HG02852 (cell line): ENCODE measurements around the gene SLFN12L.

Source experiments
- ATAC-seq: cut with Tn5 transposase; IDR thresholded peaks from one replicate; pipeline ENCODE4 v1.9.1; 2021; ENCODE audit warnings: mild to moderate bottlenecking, moderate library complexity; ENCODE audit not compliant: unreplicated experiment

SLFN12L gene

DNA sequence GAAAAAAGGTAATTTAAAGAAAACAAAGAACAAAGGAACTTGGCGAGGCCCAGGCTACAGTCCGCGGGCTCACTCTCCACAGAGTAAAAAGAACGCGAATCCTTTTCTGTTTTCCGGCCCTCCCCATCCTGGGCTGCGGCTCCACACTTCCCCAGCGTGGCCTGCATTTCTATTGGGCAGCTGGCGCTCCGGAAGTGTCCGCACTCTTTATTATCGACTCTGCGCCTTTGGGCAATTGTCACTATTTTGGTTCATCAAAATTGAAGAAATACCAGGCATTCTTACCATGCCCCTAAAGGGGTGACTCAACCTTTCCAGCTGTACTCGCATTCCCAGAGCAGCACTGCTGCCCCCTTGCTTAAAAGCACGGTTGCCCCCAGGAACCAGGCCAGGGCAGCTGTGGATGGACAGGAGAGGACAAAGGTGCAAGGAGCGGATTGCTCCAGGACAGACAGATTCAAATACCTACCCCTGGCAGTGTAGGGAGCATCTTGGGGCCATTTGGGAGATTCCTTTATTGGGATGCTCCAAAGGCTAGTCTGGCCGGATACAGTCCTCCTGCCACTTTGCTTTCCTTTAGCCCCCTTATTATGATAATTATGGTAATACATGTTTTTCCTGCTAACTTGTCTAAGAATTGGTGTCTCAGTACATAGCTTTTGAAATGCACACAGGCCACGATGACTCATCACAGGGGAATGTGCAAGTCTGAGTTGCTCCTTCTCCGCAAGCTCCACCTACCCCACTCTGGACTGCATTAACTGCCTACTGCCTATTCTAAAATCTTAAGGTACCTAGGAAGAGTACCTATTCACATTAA is 104.2 kb downstream of the SLFN12L start:
- ATAC-seq, result no peak

DNA sequence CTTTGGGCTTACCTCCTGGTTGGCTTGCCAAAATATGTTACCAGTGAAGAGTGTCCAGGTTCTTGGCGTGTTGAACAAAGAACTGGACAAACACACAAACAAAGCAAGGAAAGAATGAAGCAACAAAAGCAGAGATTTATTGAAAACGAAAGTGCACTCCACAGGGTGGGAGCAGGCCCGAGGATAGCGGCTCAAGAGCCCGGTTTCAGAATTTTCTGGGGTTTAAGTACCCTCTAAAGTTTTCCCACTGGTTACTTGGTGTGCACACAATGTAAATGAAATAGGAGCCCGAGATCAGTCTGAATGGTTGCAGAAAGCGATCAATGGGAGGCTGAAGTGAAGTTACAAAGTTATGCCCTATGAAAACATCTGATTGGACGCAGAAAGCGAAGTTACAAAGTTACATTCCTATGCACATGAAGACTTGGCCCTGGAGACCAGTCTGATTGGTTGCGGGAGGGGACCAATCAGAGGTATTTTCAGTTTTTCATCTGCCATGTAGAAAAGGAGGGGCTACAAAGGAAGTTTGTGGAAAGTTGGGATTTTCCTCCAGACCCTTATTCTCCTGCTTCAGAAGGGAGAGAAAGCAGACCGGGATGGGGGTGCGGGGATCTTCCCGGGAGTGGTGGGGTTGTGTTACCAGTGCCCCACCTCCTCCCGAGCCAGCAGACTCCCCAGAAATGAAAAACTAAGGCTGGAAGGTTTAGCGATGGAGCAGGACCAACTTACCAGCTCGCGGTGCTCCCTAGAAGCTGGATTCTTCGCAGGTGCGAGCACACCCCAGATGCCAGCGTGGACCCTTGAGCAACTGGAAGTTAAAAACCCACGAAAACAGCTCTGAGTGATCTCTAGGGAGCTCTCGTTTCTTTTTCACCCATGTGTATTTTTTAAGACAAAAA is 105.1 kb downstream of the SLFN12L start, which contains the start of gene SLFN12:
SLFN12 (minus strand) TSS at position 325 of the 899 bp plus-strand sequence. CDS start 9,472 bp downstream, outside the sequence.
- peak; percentile 85 for ATAC-seq

DNA sequence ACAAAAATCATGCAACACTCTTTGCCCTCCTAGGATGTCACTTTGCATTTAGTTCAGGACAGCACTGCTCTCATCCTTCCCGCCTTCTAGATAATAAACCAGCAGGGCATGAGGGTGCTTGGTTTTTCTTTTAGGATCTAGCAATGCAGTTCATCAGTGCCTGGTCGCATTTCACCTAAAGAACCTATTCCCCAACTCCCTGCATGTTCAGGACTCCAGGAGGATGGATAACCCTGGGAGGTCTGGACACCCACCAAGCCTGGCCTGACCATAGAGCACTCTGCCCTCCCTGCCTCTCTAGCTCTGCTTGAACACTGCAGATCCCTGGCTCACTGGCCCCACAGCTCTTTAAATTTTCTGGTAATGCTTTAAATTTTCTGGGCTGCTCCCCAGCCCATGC is 107.8 kb downstream of the SLFN12L start:
- no peak for ATAC-seq

DNA sequence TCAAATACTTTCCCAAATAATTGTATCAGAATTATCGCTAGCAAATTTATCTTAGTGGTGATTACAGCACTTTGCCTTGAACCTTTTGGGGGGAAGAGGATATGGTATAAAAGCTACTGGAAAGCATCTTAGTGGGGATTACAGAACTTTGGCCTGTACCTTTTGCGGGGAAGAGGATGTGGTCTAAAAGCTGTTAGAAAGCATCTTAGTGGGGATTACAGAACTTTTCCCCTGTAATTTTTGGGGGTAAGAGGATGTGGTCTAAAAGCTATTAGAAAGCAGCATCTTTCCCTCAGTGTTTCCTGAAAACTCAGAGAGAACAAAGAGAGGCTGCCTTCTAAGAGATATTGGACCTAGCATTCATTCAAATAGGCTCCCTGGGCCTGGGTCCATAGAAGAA is 109.2 kb downstream of the SLFN12L start:
- no peak for ATAC-seq

DNA sequence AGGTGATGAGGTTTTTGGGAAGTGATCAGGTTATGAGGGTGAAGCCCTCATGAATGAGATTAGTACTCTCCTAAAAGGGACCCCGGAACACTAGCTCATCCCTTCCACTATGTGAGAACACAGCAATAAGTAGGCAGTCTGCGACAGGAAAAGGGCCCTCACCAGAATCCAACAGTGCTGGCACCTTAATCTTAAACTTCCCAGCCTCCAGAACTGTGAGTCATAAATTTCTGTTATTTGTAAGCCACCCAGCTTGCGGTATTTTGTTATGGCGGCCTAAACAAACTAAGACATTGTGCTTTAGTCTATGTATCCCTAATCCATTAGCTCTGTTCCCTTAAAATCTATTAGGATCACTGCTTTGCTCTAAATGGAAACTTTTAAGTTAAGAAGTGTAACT is 113.7 kb downstream of the SLFN12L start:
- no peak for ATAC-seq
